NCI-H82 treated with DMSO at 0.1 percent for 48 hours (cell line): ENCODE data around the gene GALNTL6.
"Not testable (repeated sequence)": the region's sequence is repeated elsewhere in the genome, so short reads cannot be mapped to it uniquely, and the experiment has no call there.

Experiments
- DNase-seq: peaks from one replicate; lab custom pipeline; 2025; ENCODE audit not compliant: unreplicated experiment; lab: John Stamatoyannopoulos, UW

Gene GALNTL6

DNA sequence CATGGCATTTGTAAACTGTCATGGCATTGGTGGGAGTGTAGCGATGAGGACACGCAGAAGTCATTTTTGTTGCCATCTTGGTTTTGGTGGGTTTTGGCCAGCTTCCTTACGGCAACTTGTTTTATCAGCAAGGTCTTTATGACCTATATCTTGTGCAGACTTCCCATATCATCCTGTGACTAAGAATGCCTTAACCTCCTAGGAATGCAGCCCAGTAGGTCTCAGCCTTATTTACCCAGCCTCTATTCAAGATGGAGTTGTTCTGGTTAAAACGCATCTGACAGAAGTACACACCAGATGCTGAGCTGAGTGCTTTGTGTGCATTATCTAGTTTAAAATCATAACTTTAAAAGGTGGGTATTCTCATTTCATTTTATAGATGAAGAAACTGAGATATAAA, 1086.7 kb downstream of the GALNTL6 start:
- no peak for DNase-seq

DNA sequence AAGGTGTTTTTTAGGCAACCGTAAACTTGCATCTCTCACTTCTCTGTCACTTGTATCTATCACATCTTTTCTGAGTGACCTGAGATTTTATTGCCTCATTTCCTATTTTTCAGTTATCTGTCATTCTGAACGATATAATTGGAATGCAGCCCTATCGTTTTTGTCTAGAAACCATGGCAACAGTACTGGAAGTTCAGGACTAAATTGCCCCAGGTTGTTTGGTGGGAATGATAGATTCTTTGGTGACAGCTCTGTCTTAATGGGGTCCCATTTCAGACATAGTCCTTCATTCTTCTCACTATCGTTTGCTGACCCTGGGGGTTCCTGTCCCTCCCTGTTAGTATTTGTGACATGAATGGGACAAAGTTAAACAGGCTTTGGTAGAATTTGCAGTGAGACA, 1087.7 kb downstream of the GALNTL6 start:
- DNase-seq = no peak

DNA sequence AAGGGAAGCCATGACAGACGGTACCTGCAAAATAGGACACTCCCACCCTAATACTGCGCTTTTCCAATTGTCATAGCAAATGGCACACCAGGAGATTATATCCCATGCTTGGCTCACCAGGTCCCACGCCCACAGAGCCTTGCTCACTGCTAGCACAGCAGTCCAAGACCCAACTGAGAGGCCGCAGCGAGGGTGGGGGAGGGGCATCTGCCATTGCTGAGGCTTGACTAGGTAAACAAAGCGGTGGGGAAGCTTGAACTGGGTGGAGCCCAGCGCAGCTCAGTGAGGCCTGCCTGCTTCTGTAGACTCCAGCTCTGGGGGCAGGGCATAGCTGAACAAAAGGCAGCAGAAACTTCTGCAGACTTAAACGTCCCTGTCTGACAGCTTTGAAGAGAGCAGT, 1099.3 kb downstream of the GALNTL6 start:
- DNase-seq = not testable (repeated sequence)

DNA sequence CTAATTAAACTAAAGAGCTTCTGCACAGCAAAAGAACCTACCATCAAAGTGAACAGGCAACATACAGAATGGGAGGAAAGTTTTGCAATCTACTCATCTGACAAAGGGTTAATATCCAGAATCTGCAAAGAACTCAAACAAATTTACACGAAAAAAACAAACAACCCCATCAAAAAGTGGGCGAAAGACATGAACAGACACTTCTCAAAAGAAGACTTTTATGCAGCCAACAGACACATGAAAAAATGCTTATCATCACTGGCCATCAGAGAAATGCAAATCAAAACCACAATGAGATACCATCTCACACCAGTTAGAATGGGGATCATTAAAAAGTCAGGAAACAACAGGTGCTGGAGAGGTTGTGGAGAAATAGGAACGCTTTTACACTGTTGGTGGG, 1104.2 kb downstream of the GALNTL6 start:
- DNase-seq = not testable (repeated sequence)

DNA sequence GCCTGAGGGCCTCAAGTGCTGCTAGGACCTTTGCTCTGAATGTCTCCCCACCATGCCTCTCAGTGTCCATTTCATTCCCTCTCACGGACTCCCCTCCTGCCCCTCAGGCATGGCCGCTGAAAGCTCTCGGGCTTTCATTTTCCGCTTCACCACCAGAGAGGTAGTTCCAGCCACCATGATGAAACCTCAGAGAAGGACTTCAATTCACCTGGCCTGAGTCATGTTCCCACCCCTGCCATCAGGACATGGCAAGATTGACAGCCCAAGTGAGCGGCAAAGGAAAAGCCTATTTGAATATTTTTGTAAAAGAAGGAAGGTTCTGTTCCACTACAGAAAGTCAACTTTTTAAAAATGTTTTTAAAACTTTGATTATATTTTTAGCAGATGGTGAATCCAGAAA, 1106.1 kb downstream of the GALNTL6 start:
- no peak for DNase-seq

DNA sequence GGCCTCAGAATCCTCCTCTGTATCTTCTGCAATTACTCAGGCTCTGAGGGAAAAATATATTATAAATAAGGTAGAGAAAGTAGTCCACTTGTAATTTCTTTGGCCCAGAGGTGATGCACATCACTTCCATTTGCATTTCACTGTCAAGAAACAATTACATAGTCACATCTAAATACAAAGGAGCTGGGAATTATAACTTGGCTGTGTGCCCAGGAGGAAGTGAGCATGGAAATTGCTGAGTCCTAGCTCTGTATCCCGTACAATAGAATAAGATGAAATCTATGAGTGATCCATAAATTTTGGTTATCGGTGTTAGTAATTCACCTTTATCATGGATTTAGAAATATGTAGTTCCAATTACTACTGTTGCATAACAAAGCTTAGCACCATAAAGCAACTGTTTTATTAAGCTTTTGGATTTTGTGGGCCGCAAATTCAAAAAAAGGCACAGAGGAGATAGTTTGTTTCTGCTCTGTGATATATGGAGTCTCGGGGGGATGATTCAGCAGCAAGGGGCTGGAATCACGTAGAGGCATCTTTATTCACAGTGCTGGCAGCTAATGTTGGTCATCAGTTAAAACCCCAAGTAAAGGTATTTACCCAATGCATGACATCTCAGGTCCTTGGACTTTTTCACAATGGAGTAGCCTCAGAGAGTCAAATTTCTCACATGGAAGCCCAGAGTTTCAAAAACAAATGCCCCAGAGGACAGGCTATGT, 1114.1 kb downstream of the GALNTL6 start:
- DNase-seq = no peak

DNA sequence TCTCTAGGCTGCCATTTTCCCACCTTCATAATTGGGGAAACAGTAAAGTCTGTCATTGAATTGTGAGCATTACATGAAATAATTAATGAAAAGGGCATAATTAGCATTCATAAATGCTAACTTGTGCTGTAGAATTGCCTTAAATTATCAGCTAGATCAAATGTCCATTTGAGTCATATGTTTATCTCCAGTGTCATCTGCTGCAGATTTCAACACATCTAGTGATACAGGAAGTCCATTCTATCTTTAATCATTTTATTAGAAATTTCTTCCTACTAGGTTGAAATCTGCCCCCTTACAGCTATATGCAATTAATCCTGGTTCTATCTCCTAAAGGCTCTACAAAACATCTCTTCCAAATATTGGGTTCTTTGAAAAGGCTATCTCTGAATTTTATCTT, 1115.1 kb downstream of the GALNTL6 start:
- no peak for DNase-seq

DNA sequence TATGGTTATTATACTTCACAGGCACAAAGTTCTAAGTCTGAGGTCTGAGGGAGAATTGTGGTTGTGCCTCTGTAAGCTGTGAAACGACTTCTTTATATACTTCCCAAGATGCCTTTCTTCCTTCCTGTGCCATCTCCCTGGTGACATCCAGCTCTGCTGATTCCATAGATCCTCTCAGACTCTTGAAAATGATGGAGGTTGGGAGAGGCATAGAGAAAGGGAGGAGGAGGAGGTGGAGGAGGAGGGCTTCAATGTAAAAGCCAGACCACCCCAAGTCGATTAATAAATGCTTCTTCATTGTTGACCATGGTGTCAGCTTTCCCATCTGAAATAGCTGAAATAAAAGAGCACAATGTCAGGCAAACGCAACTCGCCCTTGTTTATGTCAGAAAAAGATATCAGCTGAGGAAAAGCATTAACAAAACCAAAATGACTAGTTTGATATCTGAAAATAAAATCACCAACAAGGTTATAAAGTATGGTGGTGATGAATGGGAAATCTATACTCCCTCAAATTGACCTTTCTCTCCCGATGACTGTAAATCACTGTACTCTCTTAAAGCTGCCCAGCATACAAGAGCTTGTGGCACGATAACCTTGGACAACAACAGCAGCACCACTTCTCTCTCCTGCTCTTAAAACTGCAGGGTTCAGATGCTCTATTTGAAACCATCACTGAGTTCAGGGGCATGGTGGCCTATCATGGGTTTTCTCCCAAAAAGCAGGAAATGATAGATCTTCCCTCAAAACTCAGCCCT, 1125.0 kb downstream of the GALNTL6 start:
- DNase-seq = no peak

DNA sequence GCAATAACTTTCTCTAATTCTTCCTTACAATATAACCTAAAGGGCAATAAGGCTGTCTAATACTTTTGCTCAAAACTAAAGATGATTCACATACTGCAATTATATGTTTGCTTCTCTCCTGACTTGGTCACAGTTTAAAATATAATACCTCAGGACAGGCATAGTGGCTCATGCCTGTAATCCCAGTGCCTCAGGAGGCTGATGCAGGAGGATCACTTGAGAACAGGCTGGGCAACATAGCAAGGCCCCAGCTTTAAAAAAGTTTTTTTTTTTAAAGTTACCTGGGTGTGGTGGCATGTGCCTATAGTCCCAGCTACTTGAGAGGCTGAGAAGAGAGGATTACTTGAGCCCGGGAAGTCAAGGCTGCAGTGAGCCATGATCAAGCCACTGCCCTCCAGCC, 1125.7 kb downstream of the GALNTL6 start:
- no peak for DNase-seq

DNA sequence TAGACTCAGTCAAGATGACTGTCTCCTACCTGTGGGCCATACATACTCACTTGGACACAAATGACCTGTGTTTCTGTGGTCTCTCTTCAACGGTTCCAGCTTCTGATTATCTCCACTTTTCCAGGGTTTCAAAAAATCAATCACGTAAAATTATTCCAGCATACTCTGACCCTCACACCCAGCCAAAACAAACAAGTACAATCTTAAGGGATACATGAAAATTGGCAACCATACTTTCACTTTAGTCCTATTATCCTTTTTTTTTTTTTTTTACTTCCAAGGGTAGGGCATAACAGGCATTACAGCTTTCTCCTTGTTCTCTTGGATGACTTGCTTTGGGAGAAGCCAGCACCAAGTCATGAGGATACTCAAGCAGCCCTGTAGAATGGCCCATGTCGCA, 1129.6 kb downstream of the GALNTL6 start:
- DNase-seq = no peak

DNA sequence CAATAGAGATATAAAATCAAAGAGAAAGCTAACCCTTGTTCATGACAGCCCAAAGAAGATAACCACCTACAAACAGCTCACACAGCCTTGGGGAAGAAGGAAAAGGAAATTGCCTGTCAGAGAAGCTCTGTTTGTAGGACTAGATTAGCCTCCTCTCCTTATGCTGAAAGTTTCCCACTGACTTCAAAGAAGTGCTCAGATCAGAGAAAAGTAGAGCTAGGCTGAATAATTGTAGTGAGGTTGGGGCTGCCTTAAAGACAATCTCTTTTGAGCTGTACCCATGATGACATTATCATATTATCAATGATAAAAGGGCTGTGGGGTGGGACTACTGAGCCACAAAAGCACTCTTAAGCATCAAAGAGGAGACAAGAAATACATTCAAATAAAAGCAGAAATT, 1132.4 kb downstream of the GALNTL6 start:
- DNase-seq = no peak

DNA sequence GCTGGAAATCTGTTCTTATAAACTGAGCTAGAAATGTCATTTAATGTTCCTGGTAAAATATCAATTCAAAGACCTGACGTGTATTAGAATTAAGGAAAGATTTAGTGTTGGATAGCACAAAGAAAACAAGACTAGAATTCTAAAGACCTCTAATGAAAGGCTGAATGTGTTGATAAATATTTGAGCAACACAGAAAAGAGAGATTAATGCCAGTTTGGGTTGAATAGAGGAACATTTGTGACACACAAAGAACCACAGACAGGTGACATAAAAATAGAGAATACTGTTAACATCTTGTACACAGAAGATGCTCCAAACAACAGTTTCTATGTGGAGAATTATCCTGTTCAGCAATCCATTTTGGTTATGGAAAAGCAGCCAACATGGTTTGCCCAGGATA, 1133.3 kb downstream of the GALNTL6 start:
- no peak for DNase-seq

DNA sequence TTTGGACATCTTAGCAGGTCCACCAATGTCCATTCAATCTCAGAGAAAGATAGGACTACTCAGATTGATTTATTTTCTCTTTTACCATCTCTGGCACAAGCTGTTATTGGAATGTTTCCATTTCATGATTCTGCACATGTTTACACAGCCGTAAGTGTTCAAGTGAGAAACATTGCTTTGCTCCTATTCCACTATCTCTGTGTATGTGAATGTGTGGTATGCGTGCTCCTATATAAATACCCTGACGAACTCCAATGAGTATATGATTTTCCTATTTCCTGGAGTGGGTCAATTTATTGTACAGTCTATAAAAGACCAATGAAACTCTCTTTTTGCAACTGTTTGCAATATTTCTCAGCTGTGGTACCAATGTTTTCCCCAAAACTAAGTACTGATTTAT, 1134.4 kb downstream of the GALNTL6 start:
- DNase-seq = no peak

DNA sequence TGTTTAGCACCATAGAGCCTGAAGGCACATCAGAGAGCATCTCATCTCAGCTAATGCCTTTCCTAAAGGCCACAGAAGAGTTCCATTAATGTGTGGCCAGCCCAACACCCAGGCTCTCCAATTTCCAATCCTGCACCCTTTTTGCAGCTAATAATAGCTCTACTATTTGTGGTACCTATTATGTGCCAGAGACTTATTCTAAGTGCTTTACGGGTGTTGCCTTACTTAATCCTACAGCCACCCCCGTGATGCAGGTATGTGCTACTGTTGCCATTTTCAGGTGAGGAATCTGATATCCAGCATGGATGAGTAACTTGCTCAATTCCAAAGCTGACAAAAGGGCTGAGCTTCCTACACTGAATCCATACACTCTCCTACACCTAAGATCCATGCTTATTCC, 1137.8 kb downstream of the GALNTL6 start:
- DNase-seq = no peak

DNA sequence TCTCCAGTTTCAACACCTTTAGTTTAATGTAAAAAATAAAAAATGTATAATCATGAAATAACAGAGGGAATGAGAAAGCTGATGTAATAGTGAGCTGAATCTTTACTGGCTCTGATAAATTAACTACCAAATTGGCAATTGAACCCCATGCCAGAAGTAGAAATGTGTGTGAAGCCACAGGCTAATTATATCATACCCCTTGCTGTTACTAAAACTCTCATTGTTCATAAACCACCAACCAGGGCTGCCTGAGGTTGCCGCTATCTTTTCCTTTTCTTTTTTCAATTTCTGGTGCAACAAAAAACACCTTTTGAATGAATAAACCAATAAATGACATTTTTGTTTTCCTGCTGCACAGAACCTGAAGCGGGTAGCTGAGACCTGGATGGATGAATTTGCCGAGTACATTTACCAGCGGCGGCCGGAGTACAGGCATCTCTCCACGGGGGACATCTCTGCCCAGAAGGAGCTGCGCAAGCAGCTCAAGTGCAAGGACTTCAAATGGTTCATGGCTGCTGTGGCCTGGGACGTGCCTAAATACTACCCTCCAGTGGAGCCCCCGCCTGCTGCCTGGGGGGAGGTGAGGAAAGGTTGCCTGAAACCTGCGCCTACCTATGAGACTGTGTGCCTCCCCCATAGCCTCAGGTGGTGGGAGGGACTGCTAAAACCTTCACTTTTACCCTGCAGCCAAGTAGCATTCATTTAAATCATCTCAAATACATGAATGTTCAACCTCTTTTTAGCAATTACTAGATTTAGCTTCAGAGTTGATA, 1138.7 kb downstream of the GALNTL6 start:
- no peak for DNase-seq

DNA sequence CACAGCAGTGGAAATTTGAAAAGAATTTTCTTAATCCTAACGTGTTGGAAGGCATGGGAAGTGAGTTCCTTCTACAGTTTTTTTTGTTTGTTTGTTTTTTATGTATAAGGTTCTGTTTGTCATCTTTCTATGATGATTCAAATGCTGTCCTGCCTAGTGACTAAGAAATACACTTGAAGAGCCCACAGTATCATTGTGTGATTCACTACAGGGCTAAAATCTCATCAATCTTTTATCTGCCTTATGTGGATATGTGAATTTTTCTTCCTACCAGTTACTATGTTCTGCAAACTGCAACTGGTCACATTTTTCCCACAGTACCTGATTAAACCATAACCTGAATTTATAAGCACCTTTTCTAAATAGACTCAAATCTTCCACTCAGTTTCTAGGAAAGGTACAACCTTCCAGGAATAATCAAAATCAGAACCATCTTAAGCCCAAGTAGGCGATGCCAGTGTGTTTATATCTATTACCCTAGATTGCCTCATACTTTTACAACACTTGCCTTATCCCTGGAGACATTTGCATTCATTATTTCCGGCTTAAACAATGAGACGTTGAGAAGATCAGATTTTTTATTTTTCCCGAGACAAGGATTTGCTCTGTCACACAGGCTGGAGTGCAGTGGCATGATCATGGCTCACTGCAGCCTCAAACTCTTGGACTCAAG, 1140.8 kb downstream of the GALNTL6 start:
- no peak for DNase-seq

DNA sequence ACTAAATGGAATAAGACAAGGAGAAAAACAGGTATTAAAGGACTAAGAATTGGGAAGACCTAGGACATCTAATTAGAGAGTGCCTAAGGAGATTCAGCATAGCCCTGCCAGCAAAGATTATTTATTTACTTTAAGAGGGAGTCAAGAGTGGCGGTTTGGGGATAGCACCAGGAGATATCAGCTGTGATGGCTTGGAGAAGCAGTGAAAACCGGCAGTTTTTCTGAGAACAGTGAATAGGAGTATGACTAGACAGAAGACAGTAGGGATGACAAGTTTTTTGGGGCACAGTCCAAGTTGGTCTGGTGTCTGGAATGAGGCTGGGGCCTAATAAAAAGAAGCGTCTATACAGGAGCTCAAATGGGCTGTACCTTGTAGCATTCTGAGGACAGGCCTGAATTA, 1143.1 kb downstream of the GALNTL6 start:
- not testable (repeated sequence) for DNase-seq

DNA sequence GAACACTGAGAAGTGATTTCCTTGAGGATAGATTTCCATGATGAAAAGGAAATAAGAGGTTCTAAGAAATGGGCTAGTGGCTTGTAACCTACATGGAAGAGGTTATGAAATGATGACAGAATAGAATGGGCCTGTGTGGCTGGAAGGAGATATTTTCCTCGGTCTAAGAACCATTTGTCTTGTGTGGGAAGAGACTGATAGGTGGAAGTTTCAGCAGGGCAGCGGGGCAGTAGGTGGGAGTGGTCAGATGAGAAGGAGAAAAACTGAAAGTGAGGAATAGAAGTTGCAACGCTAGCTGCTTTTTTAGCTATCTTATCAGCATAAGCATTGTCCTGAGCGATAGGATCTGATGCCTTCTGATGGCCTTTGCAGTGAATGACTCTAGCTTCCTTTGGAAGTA, 1144.0 kb downstream of the GALNTL6 start:
- no peak for DNase-seq

DNA sequence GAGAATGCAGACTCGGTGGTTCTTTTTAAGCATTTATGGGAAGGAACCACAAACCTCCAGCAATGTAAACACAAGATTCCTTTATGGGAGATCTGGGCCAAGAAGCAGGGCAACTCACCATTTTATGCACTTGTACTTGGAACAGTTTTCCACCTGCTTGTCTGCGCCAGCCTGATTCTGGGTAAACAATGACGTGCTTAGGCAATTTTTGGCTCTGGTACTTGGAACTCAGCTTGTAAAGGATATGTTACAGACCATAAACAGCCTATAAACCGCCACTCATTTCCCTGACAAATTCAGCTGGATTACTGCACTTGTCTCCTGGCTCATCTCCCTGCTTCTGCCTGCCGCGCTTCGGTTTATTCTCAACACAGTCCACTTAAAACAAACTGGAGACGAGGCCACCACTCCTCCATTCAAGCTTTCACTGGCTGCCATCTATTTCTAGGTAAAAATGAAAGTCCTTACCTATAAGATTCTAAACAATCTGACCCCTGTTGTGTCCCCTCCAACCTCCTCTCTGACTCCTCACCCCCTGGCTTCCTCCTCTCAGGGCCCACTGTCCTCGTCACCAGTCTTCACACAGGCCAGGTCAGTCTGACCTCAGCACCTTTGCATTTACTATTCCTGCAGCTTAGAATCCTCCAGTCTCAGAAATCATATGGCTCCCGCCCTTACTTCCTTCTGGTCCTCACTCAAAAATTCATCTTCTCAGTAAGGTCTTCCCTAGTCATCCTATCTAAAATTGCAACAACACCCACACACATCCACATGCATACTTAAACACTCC, 1149.6 kb downstream of the GALNTL6 start:
- DNase-seq = no peak

DNA sequence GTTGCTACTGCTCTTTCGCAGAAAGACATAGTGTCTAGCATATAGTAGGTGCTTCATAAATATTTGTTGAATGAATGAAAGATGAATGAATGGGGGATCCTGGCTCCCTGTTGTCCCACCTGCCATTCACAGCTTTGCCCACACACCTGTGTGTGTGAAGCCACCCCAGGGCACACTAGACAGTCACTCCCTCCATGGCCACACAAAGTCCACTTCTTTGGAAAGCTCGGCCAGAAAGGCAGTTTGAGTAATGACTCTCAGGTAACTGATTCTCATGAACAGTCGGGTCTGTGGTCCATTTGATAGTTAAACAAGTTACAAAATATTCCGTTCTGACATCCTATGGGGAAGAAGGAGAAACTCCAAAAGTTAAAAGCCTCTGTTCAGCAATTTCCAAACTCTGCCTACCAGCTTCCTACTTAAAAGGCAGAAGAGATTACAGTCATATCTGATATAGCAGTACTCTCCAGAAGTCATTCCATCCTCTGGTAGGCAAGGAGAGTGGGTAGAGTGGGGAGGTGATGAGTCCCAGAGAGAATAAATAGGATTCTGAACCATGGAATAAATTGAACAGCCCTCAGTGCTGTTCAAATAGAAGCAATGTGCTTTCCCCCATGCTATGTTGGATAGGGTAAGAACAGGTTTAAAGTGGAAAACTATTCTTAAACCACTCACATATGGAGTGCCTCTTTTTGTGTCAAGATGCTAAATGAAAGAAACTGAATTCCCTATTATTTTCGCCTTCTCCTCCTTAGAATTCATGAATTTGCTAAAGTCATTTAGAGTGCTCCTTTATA, 1150.5 kb downstream of the GALNTL6 start:
- DNase-seq = no peak
